ENCODE results near the gene BNIP2.

GRCh38 chr15:59615661-59616060 is 73.5 kb downstream of the BNIP2 start:
- TF ChIP-seq ZNF501 (CRISPR knock-in tag; IDR thresholded peaks at IDR 0.05) = no peak
- no peak for TF ChIP-seq NR3C1 (CRISPR knock-in tag; IDR thresholded peaks at IDR 0.05)
- TF ChIP-seq CBFB (CRISPR knock-in tag; IDR thresholded peaks at IDR 0.05) = no peak
- no peak for TF ChIP-seq MAZ (IDR thresholded peaks at IDR 0.05; ENCODE audit: borderline replicate concordance, low read depth, low read length)
- no peak for TF ChIP-seq MAZ (CRISPR knock-in tag; IDR thresholded peaks at IDR 0.05; ENCODE audit: low read depth)
- no peak for TF ChIP-seq SIN3A (IDR thresholded peaks at IDR 0.05; ENCODE audit: borderline replicate concordance, low read depth, low read length)
- TF ChIP-seq RXRA (CRISPR knock-in tag; IDR thresholded peaks at IDR 0.05) = no peak
